Astrocyte of the cerebellum (primary cell): ENCODE results near the gene RAB28.

ENCODE experiments used
- DNase-seq: peaks from one replicate; pipeline ENCODE4 v3.0.0-alpha.2; 2011; ENCODE audit warnings: low read depth
- H3K4me3 ChIP-seq: 2 replicates; pipeline ENCODE4 v1.5.1; 2011; ENCODE audit warnings: mild to moderate bottlenecking, low read depth, low read length, moderate library complexity
- in situ Hi-C: cut with HindIII; loops from 2 replicates; pipeline ENCODE4 v1.10.0; 2017; ENCODE audit warnings: low sequenced_read_pairs
- TF ChIP-seq, protein P1 (sequence below): IDR thresholded peaks from 2 replicates; pipeline ENCODE4 v1.5.1; 2012; ENCODE audit warnings: low read length, low read depth, moderate library complexity, mild to moderate bottlenecking; ENCODE audit errors: missing control alignments

RAB28 gene

DNA sequence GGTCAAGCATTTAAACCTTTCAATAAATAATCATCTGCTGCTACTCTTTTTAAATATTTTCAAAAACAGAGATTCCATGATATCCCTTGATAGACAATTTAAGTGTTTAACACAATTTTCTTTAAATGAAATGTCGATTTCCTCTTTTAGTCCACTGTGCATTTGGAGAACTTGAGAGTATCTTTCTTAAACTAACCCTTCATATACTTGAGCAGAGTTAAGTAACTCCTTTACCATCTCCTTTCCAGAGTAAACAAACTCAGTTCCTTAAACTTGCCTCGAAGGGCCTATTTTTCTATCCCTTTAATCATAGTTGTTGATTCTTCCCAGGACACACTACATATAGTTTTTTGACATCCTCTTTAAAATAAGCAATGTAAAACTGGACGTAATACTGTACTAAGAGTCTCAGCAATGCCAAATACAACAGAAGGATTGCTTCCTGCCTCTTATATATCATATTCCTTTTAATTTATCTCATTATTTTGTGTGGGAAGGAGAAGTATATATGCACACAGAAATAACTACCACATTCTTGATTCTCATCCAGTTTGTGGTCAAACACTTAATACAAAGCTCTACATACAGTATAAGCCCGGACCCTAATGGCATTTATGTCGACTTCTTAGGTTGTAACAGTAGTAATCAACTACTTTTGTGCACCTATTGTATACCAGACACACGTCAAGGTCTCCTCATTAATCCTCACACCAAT lies 22.8 kb downstream of the RAB28 start:
- DNase-seq: no peak
- in situ Hi-C loops: no loop called here

DNA sequence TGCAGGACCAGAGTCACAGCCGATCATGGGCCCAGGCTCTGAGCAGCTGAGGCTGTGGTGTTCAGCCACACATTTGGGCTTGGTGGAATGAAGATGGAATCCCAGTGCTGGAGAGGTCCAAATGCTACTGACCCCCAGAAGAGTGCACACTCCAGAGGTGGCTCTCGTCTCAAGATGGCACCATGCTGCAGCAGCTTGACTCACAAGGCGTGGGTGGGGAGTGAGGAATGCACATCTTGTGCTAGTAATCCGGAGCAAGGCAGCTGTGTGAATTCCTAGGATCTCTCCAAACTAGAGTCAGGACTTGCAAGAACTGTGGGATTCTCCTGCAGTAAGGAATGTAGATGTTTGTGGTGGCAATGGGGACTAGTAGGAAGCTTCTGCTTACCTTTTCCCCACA lies 28.7 kb downstream of the RAB28 start:
- in situ Hi-C loops: no loop called here
- DNase-seq: no peak

More for the DNA sequence above, 22.8 kb downstream of the RAB28 start:
- H3K4me3 ChIP-seq: no peak overlapping the region
- TF ChIP-seq, protein P1, sequence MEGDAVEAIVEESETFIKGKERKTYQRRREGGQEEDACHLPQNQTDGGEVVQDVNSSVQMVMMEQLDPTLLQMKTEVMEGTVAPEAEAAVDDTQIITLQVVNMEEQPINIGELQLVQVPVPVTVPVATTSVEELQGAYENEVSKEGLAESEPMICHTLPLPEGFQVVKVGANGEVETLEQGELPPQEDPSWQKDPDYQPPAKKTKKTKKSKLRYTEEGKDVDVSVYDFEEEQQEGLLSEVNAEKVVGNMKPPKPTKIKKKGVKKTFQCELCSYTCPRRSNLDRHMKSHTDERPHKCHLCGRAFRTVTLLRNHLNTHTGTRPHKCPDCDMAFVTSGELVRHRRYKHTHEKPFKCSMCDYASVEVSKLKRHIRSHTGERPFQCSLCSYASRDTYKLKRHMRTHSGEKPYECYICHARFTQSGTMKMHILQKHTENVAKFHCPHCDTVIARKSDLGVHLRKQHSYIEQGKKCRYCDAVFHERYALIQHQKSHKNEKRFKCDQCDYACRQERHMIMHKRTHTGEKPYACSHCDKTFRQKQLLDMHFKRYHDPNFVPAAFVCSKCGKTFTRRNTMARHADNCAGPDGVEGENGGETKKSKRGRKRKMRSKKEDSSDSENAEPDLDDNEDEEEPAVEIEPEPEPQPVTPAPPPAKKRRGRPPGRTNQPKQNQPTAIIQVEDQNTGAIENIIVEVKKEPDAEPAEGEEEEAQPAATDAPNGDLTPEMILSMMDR: no peak

DNA sequence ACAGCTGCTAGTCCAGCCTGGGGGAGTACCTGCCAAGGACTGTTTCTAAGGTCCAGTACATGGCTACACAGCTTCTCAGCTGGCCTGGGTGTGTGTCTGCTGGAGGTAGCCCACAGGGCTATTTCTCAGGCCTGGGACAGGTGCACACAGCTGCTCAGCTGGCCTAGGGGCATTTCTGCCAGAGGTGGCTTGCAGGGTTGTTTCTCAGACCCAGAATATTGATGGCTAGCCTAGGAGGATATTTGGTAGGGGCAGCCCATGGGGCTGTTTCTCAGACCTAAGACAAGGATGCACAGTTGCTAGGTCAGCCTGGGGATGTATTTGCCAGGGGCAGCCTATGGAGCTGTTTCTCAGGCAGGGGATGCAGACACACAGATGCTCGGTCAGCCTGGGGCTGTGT lies 29.4 kb downstream of the RAB28 start:
- in situ Hi-C loops: no loop called here
- H3K4me3 ChIP-seq: no peak overlapping the region
- no peak for DNase-seq
- TF ChIP-seq, protein P1: no peak

More for the DNA sequence above, 28.7 kb downstream of the RAB28 start:
- TF ChIP-seq, protein P1: no peak
- H3K4me3 ChIP-seq: no peak overlapping the region

DNA sequence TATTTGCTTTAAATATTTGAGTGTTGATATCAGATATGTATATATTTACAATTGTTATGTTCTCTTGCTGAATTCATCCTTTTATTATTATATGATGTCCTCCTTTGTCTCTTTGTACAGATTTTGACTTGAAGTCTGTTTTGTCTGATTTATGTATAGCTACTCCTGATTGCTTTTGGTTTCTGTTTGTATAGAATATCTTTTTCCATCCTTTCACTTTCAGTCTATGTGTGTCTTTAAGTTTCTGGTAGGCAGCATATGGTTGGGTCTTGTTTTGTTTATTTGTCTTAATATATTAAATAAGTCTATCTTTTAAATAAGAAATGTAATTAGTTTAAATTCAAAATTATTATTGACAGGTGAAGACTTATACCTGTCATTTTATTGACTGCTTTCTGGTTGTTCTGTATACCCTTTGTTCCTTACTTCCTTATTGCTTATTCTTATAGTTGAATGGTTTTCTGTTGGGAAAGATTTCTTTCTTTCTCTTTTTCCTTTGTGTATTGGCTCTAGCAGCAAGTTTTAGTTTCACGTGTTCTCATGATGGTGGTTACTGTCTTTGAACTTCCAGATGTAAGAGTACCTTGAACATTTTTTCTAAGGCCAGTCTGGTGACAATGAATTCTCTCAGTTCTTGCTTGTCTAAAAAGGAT lies 31.1 kb downstream of the RAB28 start:
- no peak overlapping the region for H3K4me3 ChIP-seq
- in situ Hi-C loops: no loop called here
- TF ChIP-seq, protein P1: no peak
- no peak for DNase-seq

DNA sequence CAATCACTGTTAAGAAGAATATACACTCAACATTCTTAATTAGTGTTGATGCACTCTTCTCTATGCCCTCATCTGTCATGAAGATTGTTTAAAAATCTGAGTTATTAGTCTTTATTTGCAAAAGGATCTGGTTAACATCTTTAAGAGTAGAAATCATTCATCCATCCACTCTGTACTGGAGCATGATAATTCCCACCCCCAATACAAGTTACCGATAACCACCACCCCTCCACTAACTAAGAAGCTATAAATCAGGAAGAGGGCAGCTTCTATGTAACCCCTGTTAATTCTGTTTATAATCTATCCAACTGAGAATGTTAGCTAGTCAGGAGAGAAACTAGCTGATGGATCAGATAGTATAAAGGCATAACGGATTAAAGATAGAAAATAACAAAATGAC lies 34.5 kb downstream of the RAB28 start:
- no peak overlapping the region for H3K4me3 ChIP-seq
- in situ Hi-C loops: no loop called here
- DNase-seq: no peak
- TF ChIP-seq, protein P1: no peak

DNA sequence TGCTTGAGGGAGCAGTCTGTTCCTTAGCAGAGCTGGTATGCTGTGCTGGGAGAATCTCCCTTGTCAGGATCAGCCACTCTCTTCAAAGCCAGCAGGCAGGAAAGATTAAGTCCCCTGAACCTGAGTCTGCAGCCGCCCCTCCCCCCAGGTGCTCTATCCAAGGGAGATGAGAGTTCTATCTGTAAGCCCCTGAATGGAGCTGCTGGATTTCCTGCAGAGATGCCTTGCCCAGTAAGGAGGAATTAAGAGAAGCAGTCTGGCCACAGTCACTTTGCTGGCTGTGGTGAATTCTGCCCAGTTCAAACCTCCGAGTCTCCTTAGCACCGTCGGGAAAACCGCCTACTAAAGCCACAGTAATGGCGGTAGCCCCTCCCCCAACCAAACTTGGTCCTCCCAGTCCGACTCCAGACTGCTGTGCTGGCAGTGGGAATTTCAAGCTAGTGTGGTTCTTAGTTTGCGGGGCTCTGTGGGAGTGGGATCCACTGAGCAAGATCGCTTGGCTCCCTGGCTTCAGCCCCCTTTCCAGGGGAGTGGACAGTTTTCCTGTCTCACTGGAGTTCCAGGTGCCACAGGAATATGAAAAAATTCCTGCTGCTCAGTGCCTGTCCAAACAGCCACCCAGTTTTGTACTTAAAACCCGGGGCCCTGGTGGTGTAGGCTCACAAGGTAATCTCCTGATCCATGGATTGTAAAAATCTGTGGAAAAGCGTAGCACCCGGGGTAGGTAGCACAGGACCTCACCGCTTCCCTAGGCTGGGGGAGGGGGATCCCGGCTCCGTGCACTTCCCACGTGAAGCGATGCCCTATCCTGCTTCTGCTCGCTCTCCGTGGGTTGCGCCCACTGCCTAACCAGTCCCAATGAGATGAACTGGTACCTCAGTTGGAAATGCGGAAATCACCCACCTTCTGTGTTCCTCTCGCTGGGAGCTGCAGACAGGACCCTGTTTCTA lies 38.0 kb downstream of the RAB28 start:
- TF ChIP-seq, protein P1: no peak
- no peak overlapping the region for H3K4me3 ChIP-seq
- no peak for DNase-seq
- in situ Hi-C loops: no loop called here
